ENCODE measurements around the gene CFAP46. TPM values are rescaled to one million over a fixed set of nuclear protein-coding genes. Genes with fewer than 3 reads are reported as not detected.
A peak's percentile ranks its signal among the peaks of the same experiment; 100 is the strongest.

The CFAP46 gene
- total and polyA plus RNA-seq, 2 donors from 2014 or later, result 3.8 to 8.3 TPM

DNA sequence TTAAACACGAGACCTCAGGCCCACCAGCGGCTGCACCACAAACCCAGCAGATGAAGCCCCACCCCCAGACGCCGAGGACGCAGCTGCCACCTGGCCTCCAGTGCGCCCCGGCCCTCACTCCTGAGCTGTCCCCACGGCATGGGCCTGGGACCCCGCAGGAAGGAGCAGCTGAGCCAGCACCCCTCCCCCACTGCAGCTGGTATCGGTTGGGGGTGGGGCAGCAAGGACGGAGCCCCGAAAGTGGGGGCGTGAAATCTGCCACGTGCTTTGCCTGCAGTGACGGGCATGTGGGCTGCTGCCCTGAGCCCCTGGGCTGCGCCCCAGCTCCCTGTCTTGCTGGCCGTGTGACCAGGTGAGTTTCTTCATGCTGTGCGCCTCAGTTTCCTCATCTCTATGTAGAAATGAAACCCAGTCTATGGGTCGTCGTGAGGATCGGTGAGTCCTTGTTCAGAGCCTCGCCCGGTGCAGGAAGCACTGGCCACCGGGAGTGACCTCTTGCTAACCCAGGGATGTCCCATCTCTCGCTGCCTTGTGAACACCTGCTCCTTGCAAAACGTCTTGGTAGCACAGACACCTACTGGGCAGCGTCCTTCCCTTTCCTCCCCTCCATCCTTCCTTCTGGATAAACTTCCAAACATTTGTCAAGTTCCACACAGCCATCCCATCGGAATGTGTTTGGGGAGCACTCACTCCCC, 32.0 kb downstream of the CFAP46 start:
- DNase-seq (peak in 2 of 5 donors; percentile 57 to 72), FAIRE-seq (no peak)
- no peaks in the 10 kb centered on the region for H3K9me3 ChIP-seq (ENCODE audit: control insufficient read depth in 2 of 3, insufficient read depth in 1 of 3, low read length in 3 of 3)
- intact Hi-C loops (cut with DNase I), result no loop called here
- TF ChIP-seq, protein P1, sequence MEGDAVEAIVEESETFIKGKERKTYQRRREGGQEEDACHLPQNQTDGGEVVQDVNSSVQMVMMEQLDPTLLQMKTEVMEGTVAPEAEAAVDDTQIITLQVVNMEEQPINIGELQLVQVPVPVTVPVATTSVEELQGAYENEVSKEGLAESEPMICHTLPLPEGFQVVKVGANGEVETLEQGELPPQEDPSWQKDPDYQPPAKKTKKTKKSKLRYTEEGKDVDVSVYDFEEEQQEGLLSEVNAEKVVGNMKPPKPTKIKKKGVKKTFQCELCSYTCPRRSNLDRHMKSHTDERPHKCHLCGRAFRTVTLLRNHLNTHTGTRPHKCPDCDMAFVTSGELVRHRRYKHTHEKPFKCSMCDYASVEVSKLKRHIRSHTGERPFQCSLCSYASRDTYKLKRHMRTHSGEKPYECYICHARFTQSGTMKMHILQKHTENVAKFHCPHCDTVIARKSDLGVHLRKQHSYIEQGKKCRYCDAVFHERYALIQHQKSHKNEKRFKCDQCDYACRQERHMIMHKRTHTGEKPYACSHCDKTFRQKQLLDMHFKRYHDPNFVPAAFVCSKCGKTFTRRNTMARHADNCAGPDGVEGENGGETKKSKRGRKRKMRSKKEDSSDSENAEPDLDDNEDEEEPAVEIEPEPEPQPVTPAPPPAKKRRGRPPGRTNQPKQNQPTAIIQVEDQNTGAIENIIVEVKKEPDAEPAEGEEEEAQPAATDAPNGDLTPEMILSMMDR (IDR thresholded peaks at IDR 0.05; ENCODE audit: borderline replicate concordance, extremely low read depth, insufficient read depth), result no peak
- H3K36me3 ChIP-seq (ENCODE audit: control insufficient read depth in 2 of 3, insufficient read depth in 3 of 3, low read length in 3 of 3), result no peaks in the 10 kb centered on the region
- no peak overlapping the region for H3K9ac ChIP-seq (ENCODE audit: low read length in 3 of 3)
- no peaks in the 10 kb centered on the region for H3K27me3 ChIP-seq (ENCODE audit: control insufficient read depth, insufficient read depth, low read length)
- no peak overlapping the region for H3K4me3 ChIP-seq (ENCODE audit: low read length in 3 of 3)
- H3K4me1 ChIP-seq (ENCODE audit: control insufficient read depth in 2 of 3, insufficient read depth in 2 of 3, low read depth in 1 of 3, low read length in 3 of 3), result no peaks in the 10 kb centered on the region
- no peak overlapping the region for H3K27ac ChIP-seq (ENCODE audit: low read depth in 2 of 2, low read length in 2 of 2)

DNA sequence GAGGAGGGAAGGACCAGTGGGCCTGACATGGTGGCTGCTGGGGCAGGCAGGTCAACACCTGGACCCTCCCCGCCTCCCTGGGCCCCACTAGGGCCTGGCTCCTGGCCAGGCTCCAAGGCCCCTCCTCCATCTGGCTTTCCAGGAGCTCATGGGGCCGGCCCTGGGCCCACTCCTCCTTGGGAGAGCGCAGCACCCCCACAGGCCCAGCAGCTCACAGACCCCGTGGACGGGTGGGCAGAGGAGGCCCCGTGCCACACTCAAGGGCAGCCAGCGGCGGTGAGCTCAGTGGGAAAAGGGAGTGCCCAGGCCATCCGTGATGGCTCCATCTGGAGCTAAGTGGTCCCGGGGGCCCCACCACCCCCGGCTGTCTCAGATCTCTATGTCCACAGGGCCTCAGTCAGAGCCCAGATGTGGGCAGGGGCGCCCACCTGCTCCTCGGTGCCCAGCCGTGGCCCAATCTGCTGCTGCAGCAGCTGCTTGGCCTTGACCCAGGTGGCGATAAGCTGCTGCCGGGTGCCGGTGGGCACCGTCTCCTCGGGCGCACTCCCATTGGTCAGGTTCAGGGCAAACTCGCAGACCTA, 32.8 kb downstream of the CFAP46 start:
- intact Hi-C loops (cut with DNase I), result no loop called here
- no peak for FAIRE-seq
- Histone ChIP-seq H3K9me3 (ENCODE audit: control insufficient read depth in 2 of 3, insufficient read depth in 1 of 3, low read length in 3 of 3) (no peaks in the 10 kb centered on the region), H3K27me3 (ENCODE audit: control insufficient read depth, insufficient read depth, low read length) (no peaks in the 10 kb centered on the region), H3K36me3 (ENCODE audit: control insufficient read depth in 2 of 3, insufficient read depth in 3 of 3, low read length in 3 of 3) (no peaks in the 10 kb centered on the region), H3K27ac (ENCODE audit: low read depth in 2 of 2, low read length in 2 of 2) (no peak overlapping the region), H3K4me1 (ENCODE audit: control insufficient read depth in 2 of 3, insufficient read depth in 2 of 3, low read depth in 1 of 3, low read length in 3 of 3) (no peaks in the 10 kb centered on the region), H3K4me3 (ENCODE audit: low read length in 3 of 3) (no peak overlapping the region), H3K9ac (ENCODE audit: low read length in 3 of 3) (no peak overlapping the region)
- TF ChIP-seq, protein P1 (IDR thresholded peaks at IDR 0.05; ENCODE audit: borderline replicate concordance, extremely low read depth, insufficient read depth), result no peak
- DNase-seq, result peak in 1 of 5 donors; percentile 63

DNA sequence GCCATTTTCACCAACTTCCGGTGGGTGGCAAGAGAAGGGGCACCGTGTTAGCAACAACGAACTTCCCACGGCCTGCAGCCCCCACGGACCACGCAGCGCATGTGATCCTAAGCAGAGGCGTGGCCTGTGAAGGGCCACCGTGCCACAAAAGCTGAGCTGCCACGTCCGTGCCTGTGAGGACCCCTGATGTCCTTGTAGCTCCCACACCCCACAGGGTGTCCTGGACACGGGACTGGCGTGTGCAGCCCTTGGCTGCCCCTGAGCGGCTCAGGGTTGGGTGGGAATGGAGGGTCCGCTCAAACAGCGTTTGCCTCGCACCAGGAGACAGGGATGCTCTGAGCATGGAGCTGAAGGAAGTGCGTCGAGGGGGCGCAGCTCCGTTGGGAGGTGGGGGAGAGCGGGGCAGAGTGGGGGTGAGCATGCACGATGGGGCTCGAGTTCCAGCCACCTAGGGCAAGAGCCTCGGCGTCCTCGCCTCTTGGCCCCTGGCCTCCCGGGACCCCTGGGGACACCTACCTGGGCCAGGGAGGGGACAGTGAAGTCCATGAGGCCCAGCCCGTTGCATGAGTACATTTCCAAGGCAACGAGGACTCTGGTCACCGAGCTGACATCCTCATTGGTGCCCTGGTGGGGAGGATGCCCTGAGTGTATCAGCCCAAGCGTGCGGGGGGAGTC, 33.6 kb downstream of the CFAP46 start:
- FAIRE-seq, result no peak
- intact Hi-C loops (cut with DNase I), result no loop called here

More for the DNA sequence above, 33.6 kb downstream of the CFAP46 start:
- Histone ChIP-seq H3K27me3 (ENCODE audit: control insufficient read depth, insufficient read depth, low read length) (no peaks in the 10 kb centered on the region), H3K9ac (ENCODE audit: low read length in 3 of 3) (no peak overlapping the region), H3K9me3 (ENCODE audit: control insufficient read depth in 2 of 3, insufficient read depth in 1 of 3, low read length in 3 of 3) (no peaks in the 10 kb centered on the region), H3K27ac (ENCODE audit: low read depth in 2 of 2, low read length in 2 of 2) (no peak overlapping the region), H3K4me1 (ENCODE audit: control insufficient read depth in 2 of 3, insufficient read depth in 2 of 3, low read depth in 1 of 3, low read length in 3 of 3) (no peaks in the 10 kb centered on the region), H3K4me3 (ENCODE audit: low read length in 3 of 3) (no peak overlapping the region), H3K36me3 (ENCODE audit: control insufficient read depth in 2 of 3, insufficient read depth in 3 of 3, low read length in 3 of 3) (no peaks in the 10 kb centered on the region)
- TF ChIP-seq, protein P1 (IDR thresholded peaks at IDR 0.05; ENCODE audit: borderline replicate concordance, extremely low read depth, insufficient read depth), result no peak
- peak in 1 of 5 donors; percentile 55 for DNase-seq
